Calu3 (cell line): Measurements from ENCODE around the gene TRIM52. TPM values are rescaled to one million over a fixed set of nuclear protein-coding genes. Genes with fewer than 3 reads are reported as not detected.
"Not testable (repeated sequence)": the region's sequence is repeated elsewhere in the genome, so short reads cannot be mapped to it uniquely, and the experiment has no call there.

Experiments used
- Bru-seq: library from RNA; stranded (reverse); fragments of 400-500 nt; gene quantifications from one replicate; lab custom pipeline; 2021; lab: Mats Ljungman, UMichigan
- BruChase-seq, 2 experiments: library from RNA; stranded (reverse); fragments of 400-500 nt; gene quantifications; one replicate each; lab custom pipeline; 2021; lab: Mats Ljungman, UMichigan
- BruUV-seq: library from RNA; stranded (reverse); fragments of 400-500 nt; replicated peaks from 2 replicates; lab custom pipeline; 2021; lab: Mats Ljungman, UMichigan
- CTCF ChIA-PET: fragments of 300-600 bp; sonication (Branson Sonifier 250); formaldehyde crosslinking; loops from one replicate; lab custom pipeline; 2022; ENCODE audit warnings: antibody characterized with exemption; lab: Charles Lee
- DNase-seq: peaks from one replicate; pipeline ENCODE4 v3.0.0; 2022
- H3K27ac Mint-ChIP-seq: one replicate; pipeline ENCODE4 v1.8.0; 2022; ENCODE audit warnings: mixed read lengths; ENCODE audit not compliant: unreplicated experiment
- H3K27me3 Mint-ChIP-seq: one replicate; pipeline ENCODE4 v1.8.0; 2022; ENCODE audit warnings: mixed read lengths; ENCODE audit not compliant: unreplicated experiment
- H3K36me3 Mint-ChIP-seq: one replicate; pipeline ENCODE4 v1.8.0; 2022; ENCODE audit warnings: mild to moderate bottlenecking, moderate library complexity, mixed read lengths; ENCODE audit not compliant: insufficient read depth, unreplicated experiment
- H3K4me1 Mint-ChIP-seq: one replicate; pipeline ENCODE4 v1.8.0; 2022; ENCODE audit warnings: mild to moderate bottlenecking, low read depth, mixed read lengths; ENCODE audit not compliant: unreplicated experiment
- H3K4me3 Mint-ChIP-seq: one replicate; pipeline ENCODE4 v1.8.0; 2022; ENCODE audit warnings: mild to moderate bottlenecking, low read depth, moderate library complexity, mixed read lengths; ENCODE audit not compliant: unreplicated experiment
- H3K9me3 Mint-ChIP-seq: one replicate; pipeline ENCODE4 v1.8.0; 2022; ENCODE audit warnings: low read depth, mixed read lengths; ENCODE audit not compliant: unreplicated experiment
- CTCF ChIP-seq: fragments of 200-600 bp; IDR thresholded peaks from one replicate; pipeline ENCODE4 v1.8.0; 2022; ENCODE audit warnings: antibody characterized with exemption; ENCODE audit not compliant: unreplicated experiment
- intact Hi-C: fragments of 100-400 bp; cut with micrococcal nuclease; formaldehyde crosslinking; loops from one replicate; pipeline ENCODE4 v1.10.0; 2022; ENCODE audit not compliant: unreplicated experiment
- long read RNA-seq: library from polyadenylated mRNA; stranded (forward); transcript quantifications from one replicate; pipeline ENCODE4 v2.0.0, GENCODE V29; 2022
- total RNA-seq: library from RNA; stranded (reverse); gene quantifications from 2 replicates; pipeline ENCODE4 v1.2.3, GENCODE V29; 2022

The TRIM52 gene
- total RNA-seq (14.8 and 14.9 TPM in 2 replicates), Bru-seq, nascent RNA (percentile 76 among the genes with signal in this experiment), BruChase-seq, experiment 1, labeled RNA remaining after a 6-hour chase (percentile 85 among the genes with signal in this experiment), BruChase-seq, experiment 2, labeled RNA remaining after a 2-hour chase (percentile 92 among the genes with signal in this experiment)
- long read RNA-seq, full-length matches to known transcripts, result 7 of 10 reads
- long read RNA-seq, partial matches to known transcripts, result 0 of 10 reads
- long read RNA-seq, other reads (novel, unspliced or antisense), result 3 of 10 reads

- Mint-ChIP-seq H3K4me3 (peak within 1 kb of the TSS; percentile 89), H3K9me3 (no peaks in the 10 kb centered on the region), H3K4me1 (peaks cover 28% of the 10 kb centered on the region), H3K36me3 (peaks cover 48% of the 10 kb centered on the region), H3K27me3 (no peaks in the 10 kb centered on the region), H3K27ac (peak within 1 kb of the TSS; percentile 81)
- no peak for TF ChIP-seq CTCF
- intact Hi-C loops, result loop anchor here (5.0 kb wide), 1 partner anchor 79 kb away; no protein-coding TSS in a partner anchor
- DNase-seq, result peak; percentile 91
- BruUV-seq, result no TSS peak
- CTCF ChIA-PET, result interaction anchor here (0.7 to 1.0 kb wide), 3 partner anchors 13 to 794 kb away, joined by 3 to 9 read pairs (median 4); no protein-coding TSS in a partner anchor
These were observed at the start of gene TRIM52 for GRCh38 chr5:181260720-181261319. TRIM52 (minus strand) TSS chr5:181261143; CDS start chr5:181260813, 330 bp downstream.

- H3K9me3 Mint-ChIP-seq, BruUV-seq, CTCF ChIA-PET, H3K4me3 Mint-ChIP-seq, H3K27ac Mint-ChIP-seq, DNase-seq, H3K4me1 Mint-ChIP-seq, H3K36me3 Mint-ChIP-seq, intact Hi-C loops: not testable (repeated sequence)
- peaks cover 12% of the 10 kb centered on the region for H3K27me3 Mint-ChIP-seq
These were observed 26.4 kb upstream of the TRIM52 start for GRCh38 chr5:181287331-181287730.

- DNase-seq, H3K4me1 Mint-ChIP-seq, H3K36me3 Mint-ChIP-seq, H3K9me3 Mint-ChIP-seq, BruUV-seq, CTCF ChIA-PET, H3K27ac Mint-ChIP-seq, H3K4me3 Mint-ChIP-seq, intact Hi-C loops: not testable (repeated sequence)
- peaks cover 12% of the 10 kb centered on the region for H3K27me3 Mint-ChIP-seq
These were observed 25.2 kb upstream of the TRIM52 start for GRCh38 chr5:181285962-181286705.

- BruUV-seq, DNase-seq, H3K4me1 Mint-ChIP-seq, H3K4me3 Mint-ChIP-seq, H3K9me3 Mint-ChIP-seq, H3K27ac Mint-ChIP-seq, intact Hi-C loops, H3K36me3 Mint-ChIP-seq, CTCF ChIA-PET: not testable (repeated sequence)
- H3K27me3 Mint-ChIP-seq, result peaks cover 12% of the 10 kb centered on the region
- TF ChIP-seq CTCF, result peak; percentile 39
These were observed 23.2 kb upstream of the TRIM52 start for GRCh38 chr5:181283841-181284755.
